IMR-90 (cell line): ENCODE data around the gene MYEF2. TPM values are rescaled to one million over a fixed set of nuclear protein-coding genes. Genes with fewer than 3 reads are reported as not detected.

Experiments
- ATAC-seq: fragments of 200-7000 bp; cut with Tn5 transposase; 2 replicates; pipeline ENCODE4 v1.9.1; 2020; ENCODE audit warnings: low read depth, mild to moderate bottlenecking, moderate library complexity
- BruUV-seq: library from RNA; stranded (reverse); fragments of 400-500 nt; replicated peaks from 2 replicates; lab custom pipeline; 2021; lab: Mats Ljungman, UMichigan
- CTCF ChIA-PET: fragments of 300-600 bp; formaldehyde crosslinking; extraction: SDS; loops from one replicate; lab custom pipeline; 2021; ENCODE audit warnings: antibody characterized with exemption; lab: Yijun Ruan, JAX
- POLR2A ChIA-PET: fragments of 300-600 bp; sonication (Branson Sonifier 250); formaldehyde crosslinking; loops from one replicate; lab custom pipeline; 2022; ENCODE audit warnings: antibody characterized with exemption; ENCODE audit not compliant: unreplicated experiment; lab: Charles Lee
- DNase-seq: peaks from one replicate; pipeline ENCODE4 v3.0.0; 2013
- H2AFZ ChIP-seq: replicated peaks from 2 replicates; pipeline ENCODE3; 2013; ENCODE audit warnings: low read length, mild to moderate bottlenecking; ENCODE audit not compliant: poor library complexity
- H2AK5ac ChIP-seq: 2 replicates; pipeline ENCODE4 v1.6.1; 2013; ENCODE audit warnings: low read depth, low read length, inconsistent platforms
- H2AK9ac ChIP-seq: replicated peaks from 2 replicates; pipeline ENCODE3; 2013; ENCODE audit warnings: mild to moderate bottlenecking, low read depth, low read length, moderate library complexity; ENCODE audit not compliant: poor library complexity
- H2BK120ac ChIP-seq: 2 replicates; pipeline ENCODE4 v1.6.1; 2013; ENCODE audit warnings: low read depth, low read length, inconsistent platforms
- H2BK15ac ChIP-seq: 3 replicates; pipeline ENCODE4 v1.6.1; 2013; ENCODE audit warnings: low read depth, low read length, inconsistent platforms
- H2BK20ac ChIP-seq: 2 replicates; pipeline ENCODE4 v1.6.1; 2013; ENCODE audit warnings: low read depth, mild to moderate bottlenecking, inconsistent platforms, low read length, moderate library complexity
- H2BK5ac ChIP-seq: 2 replicates; pipeline ENCODE4 v1.6.1; 2013; ENCODE audit warnings: mild to moderate bottlenecking, low read depth, low read length, inconsistent platforms; ENCODE audit not compliant: poor library complexity, severe bottlenecking
- H3K14ac ChIP-seq: replicated peaks from 2 replicates; pipeline ENCODE4 v1.6.1; 2013; ENCODE audit warnings: low read depth, low read length, inconsistent platforms
- H3K18ac ChIP-seq: 2 replicates; pipeline ENCODE4 v1.6.1; 2013; ENCODE audit warnings: low read depth, low read length, control low read depth
- H3K23ac ChIP-seq: 2 replicates; pipeline ENCODE4 v1.6.1; 2013; ENCODE audit warnings: low read depth, low read length, inconsistent platforms
- H3K27ac ChIP-seq: 2 replicates; pipeline ENCODE4 v1.5.1; 2013; ENCODE audit warnings: mild to moderate bottlenecking, control low read depth, low read length; ENCODE audit not compliant: insufficient read depth
- H3K27me3 ChIP-seq: 2 replicates; pipeline ENCODE4 v1.6.1; 2013; ENCODE audit warnings: low read length; ENCODE audit not compliant: control insufficient read depth, insufficient read depth
- H3K36me3 ChIP-seq: 2 replicates; pipeline ENCODE4 v1.6.1; 2013; ENCODE audit warnings: low read length, mixed read lengths; ENCODE audit not compliant: control insufficient read depth, insufficient read depth
- H3K4ac ChIP-seq: 2 replicates; pipeline ENCODE4 v1.6.1; 2013; ENCODE audit warnings: low read depth, low read length, inconsistent platforms
- H3K4me1 ChIP-seq: 2 replicates; pipeline ENCODE4 v1.6.1; 2013; ENCODE audit warnings: low read length, mixed read lengths; ENCODE audit not compliant: control insufficient read depth, insufficient read depth
- H3K4me2 ChIP-seq: 2 replicates; pipeline ENCODE4 v1.6.1; 2013; ENCODE audit warnings: low read depth, mild to moderate bottlenecking, control low read depth, low read length, moderate library complexity
- H3K4me3 ChIP-seq: 2 replicates; pipeline ENCODE4 v1.5.1; 2013; ENCODE audit warnings: low read depth, mild to moderate bottlenecking, control low read depth, low read length, moderate library complexity; ENCODE audit not compliant: insufficient read depth
- H3K56ac ChIP-seq: 2 replicates; pipeline ENCODE4 v1.6.1; 2013; ENCODE audit warnings: low read length, inconsistent platforms; ENCODE audit not compliant: insufficient read depth; ENCODE audit errors: extremely low read depth
- H3K79me1 ChIP-seq, 2 experiments: 2 replicates each; pipeline ENCODE4 v1.6.1; 2013; ENCODE audit warnings: low read length in 2 of 2, inconsistent platforms in 1 of 2, low read depth in 1 of 2
- H3K9ac ChIP-seq: 2 replicates; pipeline ENCODE4 v1.6.1; 2013; ENCODE audit warnings: low read depth, low read length, control low read depth
- H3K9me1 ChIP-seq: 2 replicates; pipeline ENCODE4 v1.6.1; 2013; ENCODE audit warnings: low read length, inconsistent platforms; ENCODE audit not compliant: insufficient read depth
- H3K9me3 ChIP-seq: 2 replicates; pipeline ENCODE4 v1.6.1; 2013; ENCODE audit warnings: low read length; ENCODE audit not compliant: control insufficient read depth, insufficient read depth
- H4K20me1 ChIP-seq: 2 replicates; pipeline ENCODE4 v1.6.1; 2013; ENCODE audit warnings: low read length, inconsistent platforms; ENCODE audit not compliant: insufficient read depth
- H4K5ac ChIP-seq: 2 replicates; pipeline ENCODE4 v1.6.1; 2013; ENCODE audit warnings: mild to moderate bottlenecking, low read depth, low read length, control low read depth
- H4K8ac ChIP-seq, 2 experiments: 2 replicates each; pipeline ENCODE4 v1.6.1; 2013; ENCODE audit warnings: low read depth in 2 of 2, low read length in 2 of 2, control low read depth in 1 of 2, inconsistent platforms in 1 of 2
- H4K91ac ChIP-seq: 2 replicates; pipeline ENCODE4 v1.6.1; 2013; ENCODE audit warnings: low read depth, low read length, inconsistent platforms; ENCODE audit not compliant: insufficient read depth
- BHLHE40 ChIP-seq: fragments of 150-350 bp; IDR thresholded peaks from 2 replicates; pipeline ENCODE4 v1.6.1; 2016; ENCODE audit warnings: mild to moderate bottlenecking, low read depth, low read length
- CHD1 ChIP-seq: IDR thresholded peaks from 2 replicates; pipeline ENCODE4 v1.6.1; 2012; ENCODE audit warnings: low read depth, low read length, improper control_type of control experiment
- FOS ChIP-seq: fragments of 150-350 bp; IDR thresholded peaks from 2 replicates; pipeline ENCODE4 v1.6.1; 2016; ENCODE audit warnings: low read depth, low read length
- MAZ ChIP-seq: IDR thresholded peaks from 2 replicates; pipeline ENCODE4 v1.6.1; 2012; ENCODE audit warnings: low read depth, mild to moderate bottlenecking, low read length, improper control_type of control experiment, moderate library complexity, borderline replicate concordance
- NFE2L2 ChIP-seq: fragments of 150-350 bp; IDR thresholded peaks from 2 replicates; pipeline ENCODE4 v1.6.1; 2016; ENCODE audit warnings: low read depth, mild to moderate bottlenecking, low read length
- POLR2A ChIP-seq: IDR thresholded peaks from 2 replicates; pipeline ENCODE4 v1.6.1; 2012; ENCODE audit warnings: mild to moderate bottlenecking, low read depth, low read length
- RAD21 ChIP-seq: IDR thresholded peaks from 2 replicates; pipeline ENCODE4 v1.6.1; 2012; ENCODE audit warnings: low read length, improper control_type of control experiment
- RCOR1 ChIP-seq: IDR thresholded peaks from 2 replicates; pipeline ENCODE4 v1.6.1; 2012; ENCODE audit warnings: mild to moderate bottlenecking, low read length, improper control_type of control experiment; ENCODE audit not compliant: insufficient replicate concordance
- SMC3 ChIP-seq: fragments of 150-350 bp; IDR thresholded peaks from 2 replicates; pipeline ENCODE4 v1.6.1; 2016; ENCODE audit warnings: low read depth, mild to moderate bottlenecking, antibody characterized with exemption, low read length, moderate library complexity
- WGBS, 2 experiments: methylation state at CpG; one replicate each; pipeline versions ENCODE4 v1.1.5 to v1.1.7; 2013; ENCODE audit warnings: missing lambda C conversion rate in 2 of 2; ENCODE audit not compliant: insufficient read length in 1 of 2; ENCODE audit errors: extremely low coverage in 2 of 2; 5-methylcytosine and 5-hydroxymethylcytosine counted together
- dilution Hi-C: fragments of 300-500 bp; cut with HindIII; formaldehyde crosslinking; loops from one replicate; pipeline ENCODE4 v1.14.3; 2018; ENCODE audit warnings: low sequenced_read_pairs; ENCODE audit not compliant: unreplicated experiment
- in situ Hi-C: fragments of 300-500 bp; cut with MboI; formaldehyde crosslinking; loops from 3 replicates; pipeline ENCODE4 v1.14.3; 2019; ENCODE audit warnings: low sequenced_read_pairs, inconsistent platforms, mixed read lengths
- intact Hi-C: fragments of 100-400 bp; cut with micrococcal nuclease; formaldehyde crosslinking; loops from 2 replicates; pipeline ENCODE4 v1.10.0; 2022
- polyA plus RNA-seq, 3 experiments: library from polyadenylated mRNA; depleted of rRNA; stranded (reverse); fragments of >200 nt; gene quantifications; 2 replicates each; pipeline ENCODE4 v1.2.3, GENCODE V29; 2012; ENCODE audit warnings: low replicate concordance in 1 of 3
- total RNA-seq: library from RNA; depleted of rRNA; stranded (reverse); fragments of >200 nt; gene quantifications from 2 replicates; pipeline ENCODE4 v1.2.3, GENCODE V29; 2012
- TF ChIP-seq, protein P1 (sequence below): fragments of 150-350 bp; IDR thresholded peaks from 2 replicates; pipeline ENCODE4 v1.6.1; 2017; ENCODE audit warnings: mild to moderate bottlenecking, antibody characterized with exemption, low read length, low read depth
- TF ChIP-seq, protein P2 (sequence below): fragments of 150-350 bp; IDR thresholded peaks from 2 replicates; pipeline ENCODE4 v1.6.1; 2016; ENCODE audit warnings: low read depth, mild to moderate bottlenecking, low read length, moderate library complexity, borderline replicate concordance
- TF ChIP-seq, protein P3 (sequence below): conservative IDR thresholded peaks from 2 replicates; pipeline ENCODE4 v1.5.1; 2012; ENCODE audit warnings: mild to moderate bottlenecking, low read depth, low read length, improper control_type of control experiment

The MYEF2 gene
- total and polyA plus RNA-seq, 2 of the 4 experiments (the other 2 are of a cell fraction): 4.5 to 5.8 TPM

DNA sequence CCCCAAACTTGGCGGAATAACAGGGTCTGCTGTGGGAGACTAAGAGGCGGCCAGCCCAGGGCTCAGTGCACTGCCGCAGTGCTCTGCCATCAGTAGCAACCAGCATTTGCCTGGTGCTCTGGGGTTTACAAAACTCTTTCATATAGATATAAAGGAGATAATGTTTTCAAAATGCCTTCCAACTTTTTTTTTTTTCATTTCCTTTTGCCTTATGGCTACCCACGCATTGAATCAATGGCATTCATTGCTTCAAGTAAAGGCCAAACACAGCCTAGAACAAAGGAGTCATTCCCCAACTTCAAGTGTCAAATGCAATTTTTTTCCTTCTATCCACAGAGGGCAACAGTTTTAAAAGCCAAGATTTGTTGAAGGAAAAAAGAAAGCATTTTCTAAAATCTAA, 68.9 kb downstream of the MYEF2 start:
- Histone ChIP-seq H3K18ac (no peak overlapping the region), H2BK5ac (no peak overlapping the region), H3K9ac (no peak overlapping the region), H2AFZ (no peak overlapping the region), H2AK9ac (no peak overlapping the region), H3K79me1 (no peaks in the 10 kb centered on the region), H2BK20ac (no peak overlapping the region), H2BK15ac (no peak overlapping the region), H3K4ac (no peak overlapping the region), H3K14ac (no peak overlapping the region), H4K20me1 (no peaks in the 10 kb centered on the region), H3K9me1 (no peaks in the 10 kb centered on the region), H4K5ac (no peak overlapping the region), H3K23ac (no peak overlapping the region), H3K27me3 (peaks cover 32% of the 10 kb centered on the region), H3K4me1 (no peaks in the 10 kb centered on the region), H2AK5ac (no peak overlapping the region), H3K9me3 (no peaks in the 10 kb centered on the region), H4K8ac (no peak overlapping the region), H3K4me2 (no peak overlapping the region), H3K4me3 (no peak overlapping the region), H2BK120ac (no peak overlapping the region), H3K56ac (no peak overlapping the region), H3K27ac (no peak overlapping the region), H4K91ac (no peak overlapping the region), H3K36me3 (no peaks in the 10 kb centered on the region)
- BruUV-seq: no TSS peak
- ChIA-PET CTCF (no interaction called here), POLR2A (no interaction called here)
- dilution Hi-C loops: no loop called here
- in situ Hi-C loops: no loop called here
- ATAC-seq (no peak), DNase-seq (no peak)
- TF ChIP-seq SMC3: no peak
- TF ChIP-seq, protein P1, sequence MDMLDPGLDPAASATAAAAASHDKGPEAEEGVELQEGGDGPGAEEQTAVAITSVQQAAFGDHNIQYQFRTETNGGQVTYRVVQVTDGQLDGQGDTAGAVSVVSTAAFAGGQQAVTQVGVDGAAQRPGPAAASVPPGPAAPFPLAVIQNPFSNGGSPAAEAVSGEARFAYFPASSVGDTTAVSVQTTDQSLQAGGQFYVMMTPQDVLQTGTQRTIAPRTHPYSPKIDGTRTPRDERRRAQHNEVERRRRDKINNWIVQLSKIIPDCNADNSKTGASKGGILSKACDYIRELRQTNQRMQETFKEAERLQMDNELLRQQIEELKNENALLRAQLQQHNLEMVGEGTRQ: no peak
- no peak for TF ChIP-seq CHD1
- TF ChIP-seq BHLHE40: no peak
- no peak for TF ChIP-seq NFE2L2
- no peak for TF ChIP-seq FOS
- TF ChIP-seq POLR2A: no peak
- no peak for TF ChIP-seq MAZ
- TF ChIP-seq, protein P2, sequence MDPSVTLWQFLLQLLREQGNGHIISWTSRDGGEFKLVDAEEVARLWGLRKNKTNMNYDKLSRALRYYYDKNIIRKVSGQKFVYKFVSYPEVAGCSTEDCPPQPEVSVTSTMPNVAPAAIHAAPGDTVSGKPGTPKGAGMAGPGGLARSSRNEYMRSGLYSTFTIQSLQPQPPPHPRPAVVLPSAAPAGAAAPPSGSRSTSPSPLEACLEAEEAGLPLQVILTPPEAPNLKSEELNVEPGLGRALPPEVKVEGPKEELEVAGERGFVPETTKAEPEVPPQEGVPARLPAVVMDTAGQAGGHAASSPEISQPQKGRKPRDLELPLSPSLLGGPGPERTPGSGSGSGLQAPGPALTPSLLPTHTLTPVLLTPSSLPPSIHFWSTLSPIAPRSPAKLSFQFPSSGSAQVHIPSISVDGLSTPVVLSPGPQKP: no peak
- no peak for TF ChIP-seq RAD21
- TF ChIP-seq RCOR1: no peak
- TF ChIP-seq, protein P3, sequence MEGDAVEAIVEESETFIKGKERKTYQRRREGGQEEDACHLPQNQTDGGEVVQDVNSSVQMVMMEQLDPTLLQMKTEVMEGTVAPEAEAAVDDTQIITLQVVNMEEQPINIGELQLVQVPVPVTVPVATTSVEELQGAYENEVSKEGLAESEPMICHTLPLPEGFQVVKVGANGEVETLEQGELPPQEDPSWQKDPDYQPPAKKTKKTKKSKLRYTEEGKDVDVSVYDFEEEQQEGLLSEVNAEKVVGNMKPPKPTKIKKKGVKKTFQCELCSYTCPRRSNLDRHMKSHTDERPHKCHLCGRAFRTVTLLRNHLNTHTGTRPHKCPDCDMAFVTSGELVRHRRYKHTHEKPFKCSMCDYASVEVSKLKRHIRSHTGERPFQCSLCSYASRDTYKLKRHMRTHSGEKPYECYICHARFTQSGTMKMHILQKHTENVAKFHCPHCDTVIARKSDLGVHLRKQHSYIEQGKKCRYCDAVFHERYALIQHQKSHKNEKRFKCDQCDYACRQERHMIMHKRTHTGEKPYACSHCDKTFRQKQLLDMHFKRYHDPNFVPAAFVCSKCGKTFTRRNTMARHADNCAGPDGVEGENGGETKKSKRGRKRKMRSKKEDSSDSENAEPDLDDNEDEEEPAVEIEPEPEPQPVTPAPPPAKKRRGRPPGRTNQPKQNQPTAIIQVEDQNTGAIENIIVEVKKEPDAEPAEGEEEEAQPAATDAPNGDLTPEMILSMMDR: no peak
- intact Hi-C loops: no loop called here
- 75% methylated on average over 1 of the region's 4 CpGs; no CpG with 5 or more reads in 1 of the 2 experiments for WGBS, 2 experiments
